ENCODE measurements around the gene PWWP2B.
A peak's percentile ranks its signal among the peaks of the same experiment; 100 is the strongest.

PWWP2B gene

DNA sequence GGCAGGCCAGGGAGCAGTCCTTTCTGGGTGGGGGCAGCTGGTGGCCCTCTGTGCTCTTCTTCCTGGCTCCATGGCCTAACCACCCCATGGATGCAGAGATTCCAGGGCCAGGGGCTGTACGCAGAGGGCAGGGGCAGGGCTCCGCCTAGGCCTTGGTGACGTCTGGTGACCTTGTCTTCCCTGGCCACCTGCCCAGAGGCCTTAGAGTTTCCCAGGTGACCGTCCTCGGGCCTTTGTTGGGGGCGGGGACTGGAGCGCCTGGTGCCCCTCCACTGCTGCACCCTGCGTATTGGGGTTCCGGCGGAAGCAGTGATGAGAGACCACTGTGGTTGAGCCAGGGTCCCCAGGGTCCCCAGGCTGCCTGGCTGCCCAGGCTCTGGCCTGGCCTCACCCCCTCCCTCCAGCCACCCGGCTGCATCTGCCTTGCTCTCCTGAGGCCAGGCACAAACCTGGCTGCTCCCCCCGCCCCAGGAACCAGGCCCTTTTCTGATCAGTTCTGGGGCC lies 10.3 kb downstream of the PWWP2B start:
- TF ChIP-seq, protein P1, sequence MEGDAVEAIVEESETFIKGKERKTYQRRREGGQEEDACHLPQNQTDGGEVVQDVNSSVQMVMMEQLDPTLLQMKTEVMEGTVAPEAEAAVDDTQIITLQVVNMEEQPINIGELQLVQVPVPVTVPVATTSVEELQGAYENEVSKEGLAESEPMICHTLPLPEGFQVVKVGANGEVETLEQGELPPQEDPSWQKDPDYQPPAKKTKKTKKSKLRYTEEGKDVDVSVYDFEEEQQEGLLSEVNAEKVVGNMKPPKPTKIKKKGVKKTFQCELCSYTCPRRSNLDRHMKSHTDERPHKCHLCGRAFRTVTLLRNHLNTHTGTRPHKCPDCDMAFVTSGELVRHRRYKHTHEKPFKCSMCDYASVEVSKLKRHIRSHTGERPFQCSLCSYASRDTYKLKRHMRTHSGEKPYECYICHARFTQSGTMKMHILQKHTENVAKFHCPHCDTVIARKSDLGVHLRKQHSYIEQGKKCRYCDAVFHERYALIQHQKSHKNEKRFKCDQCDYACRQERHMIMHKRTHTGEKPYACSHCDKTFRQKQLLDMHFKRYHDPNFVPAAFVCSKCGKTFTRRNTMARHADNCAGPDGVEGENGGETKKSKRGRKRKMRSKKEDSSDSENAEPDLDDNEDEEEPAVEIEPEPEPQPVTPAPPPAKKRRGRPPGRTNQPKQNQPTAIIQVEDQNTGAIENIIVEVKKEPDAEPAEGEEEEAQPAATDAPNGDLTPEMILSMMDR (conservative IDR thresholded peaks at IDR 0.05): no peak
- TF ChIP-seq ZFX (IDR thresholded peaks at IDR 0.05): peak; percentile 41; the same call in 1 of the 2 replicates
- H3K27ac ChIP-seq: peak overlapping the region; percentile 99

- peak overlapping the region; percentile 99 for H3K27ac ChIP-seq
- TF ChIP-seq, protein P1 (conservative IDR thresholded peaks at IDR 0.05): no peak
- TF ChIP-seq ZFX (IDR thresholded peaks at IDR 0.05): peak; percentile 45
Observed at GRCh38 chr10:132407846-132408278, 10.9 kb downstream of the PWWP2B start.

DNA sequence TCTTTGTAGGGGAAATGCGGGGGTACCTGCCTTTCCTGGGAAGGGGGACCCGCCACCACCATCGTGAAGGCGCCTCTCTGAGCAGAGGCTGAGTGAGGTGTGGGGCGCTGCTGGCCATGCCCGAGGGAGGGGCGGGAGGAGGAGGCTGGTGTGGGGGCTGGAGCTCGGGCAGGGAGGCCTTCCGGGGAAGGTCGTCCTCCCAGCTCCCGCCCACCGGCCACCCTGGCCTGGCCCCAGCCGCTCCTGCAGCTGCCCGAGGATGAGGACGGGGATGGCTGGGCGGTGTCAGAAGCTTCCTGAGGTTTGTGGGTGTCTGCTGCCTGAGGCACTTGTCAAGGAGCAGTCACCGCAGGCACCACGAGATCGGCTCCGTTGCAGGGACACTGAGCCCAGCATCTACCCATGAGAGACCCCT lies 11.4 kb downstream of the PWWP2B start:
- H3K27ac ChIP-seq: peak overlapping the region; percentile 99
- TF ChIP-seq, protein P1 (conservative IDR thresholded peaks at IDR 0.05): no peak
- TF ChIP-seq ZFX (IDR thresholded peaks at IDR 0.05): no peak

DNA sequence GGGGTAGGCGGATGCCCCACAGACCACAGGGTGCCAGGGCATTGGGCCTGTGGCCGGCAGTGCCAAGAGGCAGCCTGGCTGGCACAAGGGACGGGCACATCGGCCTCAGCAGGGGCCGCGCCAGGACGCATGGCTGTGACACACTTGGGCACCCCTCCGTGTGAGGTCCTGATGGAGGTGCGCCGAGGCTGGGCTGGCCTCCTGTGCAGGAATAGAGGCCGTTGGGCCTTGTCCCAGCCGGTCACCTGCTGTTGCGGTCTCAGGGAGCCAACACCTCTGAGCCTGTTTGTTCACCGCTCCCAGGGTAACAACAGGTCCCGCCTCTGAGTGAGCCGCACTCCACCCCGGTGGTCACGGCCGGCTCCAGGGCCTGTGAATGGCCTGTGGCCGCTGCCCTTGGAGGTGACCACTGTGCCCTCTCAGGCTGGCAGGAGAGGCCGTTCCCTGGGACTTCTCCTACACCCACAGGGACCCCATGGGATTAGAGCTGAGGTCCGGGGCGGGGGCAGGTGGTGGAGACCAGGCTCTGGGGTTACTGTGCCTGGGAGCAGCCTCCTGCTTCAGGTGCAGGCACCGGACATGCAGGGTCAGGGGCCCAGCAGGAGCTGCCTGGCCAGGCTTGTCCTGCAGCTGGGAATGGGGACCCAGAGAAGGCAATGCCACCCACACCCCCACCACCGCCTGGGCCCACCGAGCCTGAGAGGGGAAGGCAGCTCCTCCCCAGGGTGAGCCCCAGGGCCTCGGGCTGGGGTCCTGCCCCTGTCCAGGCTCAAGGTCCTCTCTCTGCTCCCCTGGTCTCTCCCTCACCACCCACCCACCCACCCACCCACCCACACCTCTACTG lies 12.0 kb downstream of the PWWP2B start:
- H3K27ac ChIP-seq: peak overlapping the region; percentile 99
- TF ChIP-seq ZFX (IDR thresholded peaks at IDR 0.05): peak; percentile 58; the same call in 1 of the 2 replicates
- TF ChIP-seq, protein P1 (conservative IDR thresholded peaks at IDR 0.05): no peak

GRCh38 chr10:132409667-132410028 lies 12.6 kb downstream of the PWWP2B start:
- TF ChIP-seq, protein P1 (conservative IDR thresholded peaks at IDR 0.05): no peak
- TF ChIP-seq ZFX (IDR thresholded peaks at IDR 0.05): no peak
- peak overlapping the region; percentile 99 for H3K27ac ChIP-seq

DNA sequence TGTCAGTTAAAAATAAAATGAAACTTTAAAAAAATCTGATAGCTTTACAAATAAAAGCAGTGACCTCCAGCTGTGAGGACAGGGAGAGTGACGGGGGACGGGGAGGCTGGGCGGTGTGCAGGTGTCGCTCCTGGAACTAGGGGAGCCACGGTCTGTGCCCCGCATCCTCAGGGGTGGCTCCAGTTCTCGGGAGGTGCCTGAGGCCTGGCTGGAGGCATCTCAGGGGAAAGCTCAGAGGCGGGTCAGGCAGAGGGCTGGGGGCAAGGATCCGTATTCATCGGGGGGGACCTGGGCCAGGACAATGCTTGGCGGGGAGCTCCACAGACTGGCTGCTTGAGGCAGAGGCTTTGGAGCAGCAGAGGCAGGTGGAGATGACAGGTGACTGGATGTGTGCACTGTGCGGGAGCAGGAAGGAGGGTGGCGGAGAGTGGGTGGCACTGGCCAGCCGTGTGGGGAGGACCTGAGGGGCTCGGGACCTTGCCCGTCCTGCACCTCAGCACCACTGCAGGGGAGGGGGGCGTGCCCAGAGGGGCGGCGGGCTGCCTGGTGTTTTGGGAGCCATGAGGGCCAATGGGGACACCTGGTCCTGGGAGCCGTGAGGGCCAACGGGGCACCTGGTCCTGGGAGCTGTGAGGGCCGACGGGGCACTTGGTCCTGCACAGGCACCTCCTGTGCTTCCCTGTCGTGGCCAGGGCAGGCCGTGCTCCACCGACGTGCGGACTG lies 13.2 kb downstream of the PWWP2B start:
- TF ChIP-seq, protein P1 (conservative IDR thresholded peaks at IDR 0.05): no peak
- no peak for TF ChIP-seq ZFX (IDR thresholded peaks at IDR 0.05)
- H3K27ac ChIP-seq: peak overlapping the region; percentile 99
